A549 treated with CORT108297 at 1 μM for 4 hours (cell line): ENCODE results near the gene RNASEH2C. TPM values are rescaled to one million over a fixed set of nuclear protein-coding genes. Genes with fewer than 3 reads are reported as not detected.

Experiments
- total RNA-seq: library from RNA; stranded (reverse); fragments of 200-300 nt; extraction: Qiagen RNA extraction; gene quantifications from 5 replicates; pipeline ENCODE4 v1.2.3, GENCODE V29; 2022

Gene RNASEH2C
- 29.7 to 54.1 TPM (median 51.4 TPM) in 5 replicates for total RNA-seq

GRCh38 chr11:65720211-65720934, at the start of gene RNASEH2C:
TSS of gene RNASEH2C (minus strand) at chr11:65720798. CDS start at chr11:65720758, 40 bp downstream.

GRCh38 chr11:65711785-65712632, 8.6 kb downstream of the RNASEH2C start, which contains the start of gene KAT5:
TSS of gene KAT5 (plus strand) at chr11:65712252. CDS start at chr11:65712268, 16 bp downstream.

Other genes starting within 250 kb of the RNASEH2C start
- gene MALAT1, start 221.8 kb downstream of the RNASEH2C start, total RNA-seq, result 45.7 to 97.4 TPM (median 58.6 TPM) in 5 replicates
- 44.7 to 67.1 TPM (median 63.3 TPM) in 5 replicates for gene SCYL1, start 195.7 kb downstream of the RNASEH2C start, total RNA-seq
- 93.6 to 147 TPM (median 130 TPM) in 5 replicates for gene LTBP3, start 162.4 kb downstream of the RNASEH2C start, total RNA-seq
- 73.5 to 87.2 TPM (median 82.1 TPM) in 5 replicates for gene ZNRD2, start 150.3 kb downstream of the RNASEH2C start, total RNA-seq
- gene FAM89B, start 148.3 kb downstream of the RNASEH2C start, total RNA-seq, result 25.3 to 58.9 TPM (median 51.7 TPM) in 5 replicates
- 29.8 to 47.7 TPM (median 43.6 TPM) in 5 replicates for gene EHBP1L1, start 144.7 kb downstream of the RNASEH2C start, total RNA-seq
- gene KCNK7, start 125.0 kb downstream of the RNASEH2C start, total RNA-seq, result 0.29 to 1.0 TPM (median 0.76 TPM) in 4 of 5 replicates, not detected in the other
- gene MAP3K11, start 106.6 kb downstream of the RNASEH2C start, total RNA-seq, result 41.9 to 53.5 TPM (median 53.1 TPM) in 5 replicates
- 25.5 to 41.3 TPM (median 38.9 TPM) in 5 replicates for gene PCNX3, start 105.0 kb downstream of the RNASEH2C start, total RNA-seq
- gene SIPA1, start 82.7 kb downstream of the RNASEH2C start, total RNA-seq, result 12.7 to 20.7 TPM (median 19.3 TPM) in 5 replicates
- 64.8 to 82.6 TPM (median 79.5 TPM) in 5 replicates for gene RELA, start 57.9 kb downstream of the RNASEH2C start, total RNA-seq
- gene KAT5, start 8.5 kb downstream of the RNASEH2C start, total RNA-seq, result 42.0 to 56.6 TPM (median 51.7 TPM) in 5 replicates
- gene AP5B1, start 60.2 kb upstream of the RNASEH2C start, total RNA-seq, result 7.6 to 13.5 TPM (median 11.9 TPM) in 5 replicates
- gene OVOL1, start 66.3 kb upstream of the RNASEH2C start, total RNA-seq, result 0.02 to 0.09 TPM (median 0.07 TPM) in 3 of 5 replicates, not detected in the others
- gene SNX32, start 113.2 kb upstream of the RNASEH2C start, total RNA-seq, result 0.06 to 0.27 TPM (median 0.08 TPM) in 3 of 5 replicates, not detected in the others
- gene CFL1, start 137.4 kb upstream of the RNASEH2C start, total RNA-seq, result 1,930 to 2,323 TPM (median 2,279 TPM) in 5 replicates
- gene MUS81, start 139.6 kb upstream of the RNASEH2C start, total RNA-seq, result 25.2 to 36.4 TPM (median 34.5 TPM) in 5 replicates
- 0.77 to 1.4 TPM (median 1.2 TPM) in 5 replicates for gene EFEMP2, start 152.0 kb upstream of the RNASEH2C start, total RNA-seq
- 0.06 to 0.16 TPM in 2 of 5 replicates, not detected in the others for gene CTSW, start 159.0 kb upstream of the RNASEH2C start, total RNA-seq
- 71.8 to 97.2 TPM (median 89.4 TPM) in 5 replicates for gene FIBP, start 167.7 kb upstream of the RNASEH2C start, total RNA-seq
- 24.4 to 53.2 TPM (median 49.6 TPM) in 5 replicates for gene CCDC85B, start 169.9 kb upstream of the RNASEH2C start, total RNA-seq
- 148 to 236 TPM (median 164 TPM) in 5 replicates for gene FOSL1, start 179.6 kb upstream of the RNASEH2C start, total RNA-seq
- gene C11orf68, start 198.3 kb upstream of the RNASEH2C start, total RNA-seq, result 40.6 to 65.5 TPM (median 61.3 TPM) in 5 replicates
- gene DRAP1, start 198.6 kb upstream of the RNASEH2C start, total RNA-seq, result 196 to 277 TPM (median 239 TPM) in 5 replicates
- not detected in 5 replicates for gene TSGA10IP, start 224.7 kb upstream of the RNASEH2C start, total RNA-seq
- gene SART1, start 240.9 kb upstream of the RNASEH2C start, total RNA-seq, result 46.6 to 64.2 TPM (median 61.5 TPM) in 5 replicates